ENCODE data around the gene TGFB1I1.
"Not testable (repeated sequence)": the region's sequence is repeated elsewhere in the genome, so short reads cannot be mapped to it uniquely, and the experiment has no call there.

Gene TGFB1I1

DNA sequence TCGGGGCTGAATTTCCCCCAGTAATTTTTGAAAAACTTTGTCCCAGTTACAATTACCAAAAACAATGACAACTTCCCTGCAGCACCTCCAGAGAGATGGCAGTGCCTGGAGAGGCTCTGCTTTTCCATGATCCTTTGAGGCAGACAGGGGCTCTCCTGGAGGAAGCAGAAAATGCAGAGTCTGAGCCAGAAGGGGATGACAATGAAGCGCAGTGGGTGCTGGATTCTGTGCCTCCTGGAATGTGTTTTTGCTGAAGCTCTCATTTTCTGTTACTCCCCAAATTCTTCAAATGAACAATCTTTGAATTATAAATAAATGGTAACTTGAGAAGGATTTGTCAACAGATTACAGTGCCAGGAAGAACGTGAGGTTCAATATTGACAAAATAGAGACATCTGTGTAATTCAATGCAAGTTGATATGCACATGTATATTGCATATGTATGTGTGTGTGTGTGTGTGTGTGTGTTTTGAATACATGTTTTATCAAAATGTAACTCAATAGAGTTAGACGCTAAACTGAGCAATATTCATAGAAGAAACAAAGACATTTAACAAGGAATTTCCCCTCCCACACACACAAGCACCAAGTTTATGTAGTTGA lies 45.9 kb downstream of the TGFB1I1 start:
- no peak for DNase-seq (ENCODE audit: low read depth)

- no peak for DNase-seq (ENCODE audit: low read depth)
Measured at GRCh38 chr16:31519759-31520431, 47.9 kb downstream of the TGFB1I1 start.

- DNase-seq (ENCODE audit: low read depth): no peak
Measured at GRCh38 chr16:31521368-31521767, 49.4 kb downstream of the TGFB1I1 start.

- DNase-seq (ENCODE audit: low read depth): no peak
Measured at GRCh38 chr16:31522071-31522470, 50.1 kb downstream of the TGFB1I1 start.

GRCh38 chr16:31523768-31524167 lies 51.8 kb downstream of the TGFB1I1 start:
- not testable (repeated sequence) for DNase-seq (ENCODE audit: low read depth)

DNA sequence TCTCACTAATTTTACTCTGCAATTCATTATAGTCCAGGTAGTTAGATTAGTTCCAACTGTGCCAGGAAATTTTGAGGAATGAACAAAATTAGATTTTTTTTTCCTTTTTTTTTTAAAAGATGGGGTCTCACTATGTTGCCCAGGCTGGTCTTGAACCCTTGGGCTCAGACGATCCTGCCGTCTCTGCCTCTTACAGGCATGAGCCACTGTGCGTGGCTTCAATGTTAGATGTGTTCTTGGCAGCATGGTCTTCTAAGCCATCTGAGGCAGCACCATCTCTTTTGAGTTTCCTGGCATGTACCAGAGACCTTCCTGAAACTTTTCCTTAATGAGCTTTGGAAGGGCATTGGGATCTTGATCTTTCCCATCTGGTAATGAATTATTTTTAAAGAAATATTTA lies 53.2 kb downstream of the TGFB1I1 start:
- no peak for DNase-seq (ENCODE audit: low read depth)
